Left forelimb (tissue), 1 donor: ENCODE measurements around the gene ANKFN1.

ENCODE experiments used
- DNase-seq: peaks from one replicate; pipeline ENCODE4 v3.0.0-alpha.2; 2018; ENCODE audit warnings: low spot score

ANKFN1 gene

GRCh38 chr17:56142781-56143180, 10.5 kb upstream of the ANKFN1 start:
- no peak for DNase-seq

GRCh38 chr17:56144223-56144622, 9.1 kb upstream of the ANKFN1 start:
- DNase-seq, result no peak

DNA sequence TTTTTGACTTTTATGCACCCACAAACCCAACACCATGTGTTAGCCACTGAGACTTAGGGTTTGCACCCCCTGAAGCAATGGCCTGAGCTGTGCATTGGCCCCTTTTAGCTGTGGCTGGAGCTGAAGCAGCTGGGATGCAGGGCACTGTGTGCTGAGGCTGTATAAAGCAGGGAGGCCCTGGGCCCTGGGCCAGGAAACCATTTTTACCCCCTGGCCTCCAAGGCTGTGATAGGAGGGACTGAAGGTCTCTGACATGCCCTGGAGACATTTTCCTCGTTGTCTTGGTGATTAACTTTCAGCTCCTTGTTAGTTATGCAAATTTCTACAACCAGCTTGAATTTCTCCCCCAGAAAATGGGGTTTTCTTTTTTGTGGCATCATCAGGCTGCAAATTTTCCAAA, 6.7 kb upstream of the ANKFN1 start:
- DNase-seq, result no peak

DNA sequence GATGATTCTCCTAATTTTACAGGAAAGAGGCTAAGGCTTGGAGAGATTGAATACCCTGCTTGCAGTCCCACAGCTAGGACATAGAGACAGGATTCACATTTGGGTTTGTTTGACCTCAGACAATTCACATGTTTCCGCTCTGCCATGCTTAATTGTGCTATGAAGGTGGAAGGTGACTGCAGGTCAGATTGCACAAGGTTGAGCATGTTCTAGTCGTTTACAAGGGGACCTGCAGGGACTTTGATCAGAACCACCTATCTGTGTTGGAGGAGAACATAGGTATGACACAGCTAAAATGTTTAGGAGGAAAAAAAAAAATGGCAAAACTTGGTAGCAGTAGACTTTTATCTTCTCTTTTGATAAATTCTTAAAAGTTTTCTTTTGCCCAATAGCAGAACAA, 4.9 kb upstream of the ANKFN1 start:
- DNase-seq, result no peak

- DNase-seq, result no peak
These were observed 3.8 kb upstream of the ANKFN1 start for GRCh38 chr17:56149266-56150036.

DNA sequence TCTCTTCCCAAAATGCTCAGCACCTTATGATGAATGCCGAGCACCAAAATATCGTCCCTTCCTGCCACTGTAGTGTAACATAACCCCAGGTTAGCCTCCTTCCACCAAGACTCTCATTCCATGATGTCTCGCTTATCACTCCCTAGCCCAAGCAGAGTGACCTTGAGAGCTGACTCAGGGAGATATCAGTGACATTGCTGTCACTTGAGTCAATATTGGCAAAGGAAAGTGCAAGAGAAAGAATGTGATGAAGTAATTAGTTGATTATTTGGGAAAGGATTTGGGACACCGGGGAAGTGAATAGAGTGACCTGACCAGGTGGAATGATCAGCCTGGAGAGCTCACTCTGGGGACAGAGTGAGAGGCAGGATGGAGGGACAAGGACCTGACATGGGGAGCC, 2.6 kb upstream of the ANKFN1 start:
- DNase-seq, result no peak

- DNase-seq, result no peak
These were observed 4.6 kb downstream of the ANKFN1 start for GRCh38 chr17:56157845-56158244.

DNA sequence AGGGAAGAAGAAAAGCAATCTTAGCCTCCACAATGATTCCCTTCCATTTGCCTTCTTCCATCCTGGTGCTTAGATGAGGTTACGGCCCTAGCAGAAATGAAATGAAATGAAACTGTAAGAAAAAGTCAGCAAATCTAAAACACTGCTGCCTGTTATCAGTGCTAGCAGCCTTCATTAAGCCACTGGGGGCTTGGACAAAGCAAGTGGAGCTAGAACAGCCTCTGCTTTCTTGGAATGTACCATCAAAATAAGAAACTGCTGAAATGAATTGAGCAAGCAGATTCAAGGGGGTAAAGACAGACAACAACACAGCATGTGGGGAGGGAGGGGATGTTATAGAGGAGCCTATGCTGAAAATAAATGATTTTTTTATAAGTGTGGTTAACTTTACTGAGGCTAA, 5.1 kb downstream of the ANKFN1 start:
- DNase-seq, result no peak

GRCh38 chr17:56158915-56159825, 5.9 kb downstream of the ANKFN1 start:
- DNase-seq, result no peak

DNA sequence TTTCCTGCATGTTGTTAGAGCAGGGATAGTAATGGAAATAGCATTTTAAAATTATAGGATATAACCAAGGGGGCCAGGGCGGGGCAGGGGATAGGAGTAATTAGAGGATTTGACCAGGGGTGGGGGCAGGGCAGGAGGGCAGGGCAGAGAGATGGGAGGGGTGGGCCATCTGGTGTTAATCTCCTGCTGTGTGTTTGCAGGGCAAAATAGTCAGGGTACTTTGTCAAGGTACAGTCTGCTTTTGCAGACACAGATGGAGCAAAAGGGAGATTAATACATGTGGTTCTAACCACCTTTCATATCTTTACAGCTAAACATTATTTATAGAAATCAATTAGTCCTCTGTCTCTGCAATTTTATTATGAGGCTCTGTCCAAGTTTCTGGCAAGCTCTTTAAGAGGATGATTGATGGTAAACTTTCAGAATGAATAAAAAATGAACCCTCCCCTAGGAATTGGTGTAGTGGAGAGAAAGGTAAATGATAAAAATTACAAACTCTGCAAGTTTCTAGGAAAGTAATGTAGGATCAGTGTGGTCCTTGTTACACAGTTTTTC, 6.6 kb downstream of the ANKFN1 start:
- no peak for DNase-seq

DNA sequence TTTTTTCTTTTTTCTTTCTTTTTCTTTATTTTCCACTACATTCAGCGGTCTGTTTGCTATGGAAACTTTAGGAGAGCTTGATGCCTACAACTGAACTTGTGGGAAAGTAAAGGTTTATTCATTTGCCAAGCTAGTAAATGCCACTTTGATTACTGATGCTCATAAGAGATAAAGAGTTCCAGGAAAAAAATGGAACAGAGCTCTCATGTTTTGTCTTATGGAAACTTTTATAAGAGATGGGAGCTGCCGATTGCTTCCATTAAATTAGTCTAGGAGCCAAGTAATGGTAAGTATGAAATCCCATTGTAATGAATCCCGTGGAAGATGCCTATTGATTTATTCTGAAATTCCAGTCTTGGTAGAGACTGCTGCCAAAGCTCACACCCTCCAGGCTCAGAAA, 7.1 kb downstream of the ANKFN1 start:
- no peak for DNase-seq

GRCh38 chr17:56165072-56165641, 11.9 kb downstream of the ANKFN1 start:
- no peak for DNase-seq

DNA sequence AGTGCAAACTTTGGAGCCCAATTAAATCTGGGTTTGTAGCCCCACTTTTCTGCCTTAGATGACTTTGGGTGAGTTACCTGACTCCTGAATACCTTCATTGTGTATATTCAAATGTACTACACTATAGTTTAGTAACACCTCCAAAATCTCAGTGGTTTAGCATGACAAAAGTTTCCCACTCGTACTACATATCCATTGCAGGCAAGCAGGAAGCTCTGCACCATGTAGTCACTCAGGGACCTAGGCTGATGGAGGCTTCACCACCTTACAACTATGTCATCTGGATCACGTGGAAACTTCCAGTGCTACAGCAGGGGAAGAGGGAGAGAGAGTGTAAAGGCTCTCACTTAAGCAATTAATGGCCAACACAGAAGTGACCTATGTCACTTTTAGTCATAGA, 14.2 kb downstream of the ANKFN1 start:
- no peak for DNase-seq

DNA sequence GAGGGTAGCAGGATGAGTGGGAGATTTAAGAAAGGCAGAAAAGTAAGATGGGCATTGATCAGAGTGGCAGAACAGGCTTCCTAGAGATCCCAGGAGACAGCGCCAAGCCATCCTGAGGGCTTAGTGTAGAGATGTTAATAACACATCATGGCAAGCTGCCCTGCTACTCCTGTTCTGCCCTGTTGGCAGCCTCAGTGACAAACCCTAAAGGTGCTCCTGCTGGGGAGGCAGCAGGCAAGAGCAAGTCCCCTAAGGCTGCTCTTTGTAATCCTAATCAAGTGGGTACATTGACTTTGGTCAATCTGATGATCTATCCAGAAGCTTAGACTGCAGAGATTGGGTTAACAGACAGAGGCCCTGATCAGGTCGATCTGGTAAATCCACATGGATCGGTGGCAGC, 16.3 kb downstream of the ANKFN1 start:
- no peak for DNase-seq

DNA sequence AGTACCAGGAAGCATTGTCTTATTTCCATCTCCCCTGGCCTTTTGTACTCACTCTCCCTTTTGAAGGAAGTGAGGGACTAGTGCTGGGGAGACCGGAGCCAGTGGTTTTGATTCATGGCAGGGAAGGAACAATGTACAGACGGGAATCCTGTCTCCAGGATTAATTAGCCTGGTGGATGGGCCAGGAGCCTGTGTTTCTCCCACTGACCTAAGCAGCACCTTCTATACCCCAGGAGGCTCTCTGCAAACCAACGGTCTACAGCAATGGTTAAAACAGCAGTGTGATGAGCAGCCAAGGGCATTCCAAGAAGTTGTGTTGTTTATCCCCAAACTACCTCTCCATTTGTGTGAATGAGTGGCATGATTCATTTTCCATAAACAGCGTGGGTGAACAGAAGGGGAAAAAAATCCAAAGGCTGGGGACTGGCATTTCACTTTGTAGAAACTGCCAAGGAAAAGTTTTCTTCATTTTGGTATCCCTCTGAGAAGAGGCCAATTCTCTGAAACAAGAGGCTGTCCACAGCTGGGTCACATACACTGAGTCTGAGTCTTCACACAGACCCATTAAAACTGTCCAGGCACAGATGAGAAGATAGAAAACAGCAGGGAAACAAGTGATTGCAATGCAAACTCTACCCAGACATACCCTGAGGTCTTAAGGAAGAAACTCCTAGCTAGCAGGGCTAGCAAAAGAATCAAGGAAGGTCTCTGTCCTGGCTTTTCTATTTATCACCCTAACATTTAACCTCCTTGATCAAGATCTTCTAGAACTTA, 18.1 kb downstream of the ANKFN1 start:
- DNase-seq, result no peak

GRCh38 chr17:56172517-56172982, 19.3 kb downstream of the ANKFN1 start:
- peak; percentile 70 for DNase-seq

- no peak for DNase-seq
These were observed 19.8 kb downstream of the ANKFN1 start for GRCh38 chr17:56173026-56173425.

DNA sequence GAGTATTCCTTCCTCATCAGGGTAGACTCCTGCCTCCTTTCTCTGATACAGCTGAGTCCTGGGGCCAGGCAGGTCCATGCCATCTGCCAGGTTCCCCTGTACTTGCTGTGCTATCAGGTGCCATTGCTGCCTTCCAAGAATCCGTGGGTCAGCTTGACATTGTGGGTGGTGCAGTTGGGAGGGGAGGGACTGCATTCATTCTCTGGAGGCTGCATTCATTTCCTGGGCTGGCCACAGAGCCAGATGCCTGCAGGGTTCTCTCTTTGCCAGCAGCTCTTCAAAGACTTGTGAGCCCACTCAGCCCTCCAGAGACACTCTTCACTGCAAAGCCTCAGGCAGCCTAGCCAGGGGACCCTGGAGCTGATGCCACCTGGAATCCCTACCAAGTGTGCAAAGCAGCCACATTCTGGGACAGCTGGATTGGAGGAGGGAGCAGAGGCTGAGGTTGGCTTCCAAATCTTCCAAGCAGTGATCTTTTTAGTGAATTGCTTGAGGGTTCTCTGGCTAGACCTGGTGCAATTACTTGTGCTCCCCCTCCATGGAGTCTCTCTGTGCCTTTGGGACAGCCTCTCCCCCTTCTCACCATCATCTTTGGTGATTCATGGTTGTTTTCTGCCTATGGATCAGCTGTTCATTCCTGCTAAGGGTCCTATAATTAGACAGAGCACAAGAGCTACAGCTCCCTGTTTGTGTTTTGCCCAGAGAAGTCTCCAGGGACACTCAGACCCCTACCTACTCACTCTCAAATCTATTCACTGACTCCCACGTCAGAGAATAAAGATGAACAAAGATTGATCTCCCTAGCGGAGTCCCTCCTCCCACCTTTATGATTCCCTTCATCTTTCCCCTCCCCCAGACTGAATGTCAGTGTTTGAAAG, 20.9 kb downstream of the ANKFN1 start:
- DNase-seq, result no peak

DNA sequence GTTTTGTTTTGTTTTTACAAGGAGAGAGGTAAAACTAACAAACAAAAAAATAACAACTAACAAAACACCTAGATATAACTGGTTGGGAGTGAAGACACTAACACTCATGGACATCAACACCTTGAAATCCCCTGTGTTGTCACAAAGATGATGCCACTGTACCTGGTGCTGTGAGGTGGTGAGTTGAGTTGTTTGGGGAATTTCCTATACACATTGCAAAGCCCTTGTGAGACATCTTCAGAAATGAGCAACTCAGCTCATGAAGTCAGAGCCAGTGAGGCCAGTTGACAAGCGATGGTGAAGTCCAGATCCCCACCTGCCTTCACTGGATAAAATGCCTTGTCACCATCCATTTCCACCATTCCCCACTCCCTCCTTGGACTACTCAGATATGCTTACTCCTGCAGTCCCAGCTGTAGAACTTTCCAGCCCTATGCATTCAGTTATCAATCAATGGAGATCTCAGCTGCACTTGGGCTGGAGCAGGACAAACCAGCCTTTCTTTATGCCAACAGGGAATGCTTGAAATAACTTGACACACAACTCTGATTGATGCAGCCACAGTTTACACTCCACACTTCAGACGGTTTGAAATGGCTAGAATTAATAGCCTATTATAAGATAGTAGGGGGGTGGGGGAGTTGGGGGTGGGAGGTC, 22.2 kb downstream of the ANKFN1 start:
- DNase-seq, result no peak

- DNase-seq, result no peak
These were observed 22.8 kb downstream of the ANKFN1 start for GRCh38 chr17:56176091-56176490.
